CD4-positive, alpha-beta T cell (primary cell): ENCODE results near the gene ANO10. TPM values are rescaled to one million over a fixed set of nuclear protein-coding genes. Genes with fewer than 3 reads are reported as not detected.

Experiments
- ATAC-seq: fragments of 200-7000 bp; cut with Tn5 transposase; one replicate; pipeline ENCODE4 v1.10.0; 2022; ENCODE audit warnings: mild to moderate bottlenecking; ENCODE audit not compliant: poor library complexity
- CTCF ChIA-PET: fragments of 350-600 bp; sonication (Branson Sonifier 250); formaldehyde crosslinking; loops from one replicate; lab custom pipeline; 2021; ENCODE audit warnings: antibody characterized with exemption, inconsistent platforms; lab: Charles Lee
- POLR2A ChIA-PET: fragments of 350-600 bp; sonication (Branson Sonifier 250); formaldehyde crosslinking; loops from one replicate; lab custom pipeline; 2021; ENCODE audit warnings: antibody characterized with exemption, inconsistent platforms; lab: Charles Lee
- DNase-seq, 14 experiments: peaks; one replicate each; pipeline ENCODE4 v3.0.0-alpha.2; 2013 to 2020; ENCODE audit warnings: mixed read lengths in 2 of 14
- H3K27ac ChIP-seq, 2 donors: one replicate each; pipeline versions ENCODE4 v1.5.1 to v1.7.0; 2013; ENCODE audit warnings: low read length in 2 of 2, low read depth in 1 of 2, mild to moderate bottlenecking in 1 of 2
- H3K27me3 ChIP-seq, 2 experiments: 1 replicate in 1 of 2; 2 replicates in 1 of 2; pipeline versions ENCODE4 v1.6.1 to v1.7.0; 2013; ENCODE audit warnings: low read length in 2 of 2, control low read depth in 1 of 2, mild to moderate bottlenecking in 1 of 2, moderate library complexity in 1 of 2; ENCODE audit not compliant: insufficient read depth in 2 of 2, control insufficient read depth in 1 of 2
- H3K36me3 ChIP-seq: one replicate; pipeline ENCODE4 v1.6.1; 2013; ENCODE audit warnings: low read length, control low read depth; ENCODE audit not compliant: insufficient read depth
- H3K4me1 ChIP-seq: one replicate; pipeline ENCODE4 v1.6.1; 2013; ENCODE audit warnings: low read length, control low read depth; ENCODE audit not compliant: insufficient read depth
- H3K4me3 ChIP-seq: one replicate; pipeline ENCODE4 v1.5.1; 2013; ENCODE audit warnings: mild to moderate bottlenecking, low read length, moderate library complexity
- H3K9me3 ChIP-seq, 2 experiments: 1 replicate in 1 of 2; 2 replicates in 1 of 2; pipeline versions ENCODE4 v1.6.1 to v1.7.0; 2013; ENCODE audit warnings: low read length in 2 of 2, mild to moderate bottlenecking in 2 of 2, control low read depth in 1 of 2, moderate library complexity in 1 of 2; ENCODE audit not compliant: control insufficient read depth in 1 of 2, insufficient read depth in 1 of 2
- H3K27ac Mint-ChIP-seq: one replicate; pipeline ENCODE4 v1.8.0; 2020; ENCODE audit warnings: mixed read lengths
- H3K27me3 Mint-ChIP-seq: one replicate; pipeline ENCODE4 v1.8.0; 2021; ENCODE audit warnings: mixed read lengths
- H3K36me3 Mint-ChIP-seq: one replicate; pipeline ENCODE4 v1.8.0; 2021; ENCODE audit warnings: low read depth, mixed read lengths
- H3K4me1 Mint-ChIP-seq: one replicate; pipeline ENCODE4 v1.8.0; 2021; ENCODE audit warnings: low read depth, mixed read lengths
- H3K4me3 Mint-ChIP-seq: one replicate; pipeline ENCODE4 v1.8.0; 2020; ENCODE audit warnings: mild to moderate bottlenecking, mixed read lengths
- H3K9me3 Mint-ChIP-seq: one replicate; pipeline ENCODE4 v1.8.0; 2020; ENCODE audit warnings: mixed read lengths
- CTCF ChIP-seq: fragments of 200-600 bp; IDR thresholded peaks from one replicate; pipeline ENCODE4 v1.8.0; 2022; ENCODE audit warnings: antibody characterized with exemption, mild to moderate bottlenecking
- intact Hi-C, 2 experiments: fragments of 100-400 bp; cut with DNase I in 1 of 2; cut with micrococcal nuclease in 1 of 2; formaldehyde crosslinking; loops; one replicate each; pipeline versions ENCODE4 v1.15.1 to v1.9.0; 2023 to 2025; cut with DNase I, micrococcal nuclease
- total RNA-seq, 174 experiments: library from RNA in 2 of 174; stranded (reverse) in 2 of 174; gene quantifications; one replicate each; pipeline ENCODE4 v1.2.3 and lab custom pipeline; 2021 to 2026

ANO10 gene
- total RNA-seq, 2 experiments from 2014 or later: 6.9 to 8.0 TPM

DNA sequence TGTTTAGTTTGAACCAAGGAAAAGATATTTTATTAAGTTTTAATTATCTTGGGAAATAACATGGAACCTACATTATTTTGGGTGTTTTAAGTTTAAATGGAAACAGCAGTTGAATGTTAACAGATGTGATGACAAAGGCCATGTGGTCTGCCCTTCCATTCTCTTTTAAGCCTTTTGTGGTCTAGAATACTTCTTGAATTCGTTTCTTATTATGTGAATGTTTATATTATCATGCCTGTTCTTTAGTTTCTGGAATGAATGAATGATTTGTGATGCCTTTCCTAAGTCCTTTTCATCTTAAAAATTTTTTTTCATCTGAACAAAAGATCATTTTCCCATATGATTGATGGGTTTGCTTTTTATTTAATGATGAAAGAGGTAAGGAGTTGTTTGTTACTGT is 290.8 kb downstream of the ANO10 start:
- no peak for ATAC-seq
- Histone ChIP-seq H3K9me3 (peaks cover 9 to 10% of the 10 kb centered on the region in 2 experiments), H3K4me3 (no peak overlapping the region), H3K36me3 (peaks cover 37% of the 10 kb centered on the region), H3K4me1 (peaks cover 23% of the 10 kb centered on the region), H3K27me3 (no peaks in the 10 kb centered on the region), H3K27ac (no peak overlapping the region)
- intact Hi-C loops: no loop called here
- Mint-ChIP-seq H3K4me3 (peak overlapping the region; percentile 15), H3K27me3 (no peaks in the 10 kb centered on the region), H3K36me3 (peaks cover 78% of the 10 kb centered on the region), H3K9me3 (peaks cover 8% of the 10 kb centered on the region), H3K4me1 (peaks cover 66% of the 10 kb centered on the region), H3K27ac (peak overlapping the region; percentile 74)
- CTCF ChIA-PET: no interaction called here
- no peak for DNase-seq
- no peak for TF ChIP-seq CTCF
- POLR2A ChIA-PET: interaction anchor here (1.1 kb wide), 1 partner anchor 34 kb away, joined by 5 read pairs; no protein-coding TSS in a partner anchor

DNA sequence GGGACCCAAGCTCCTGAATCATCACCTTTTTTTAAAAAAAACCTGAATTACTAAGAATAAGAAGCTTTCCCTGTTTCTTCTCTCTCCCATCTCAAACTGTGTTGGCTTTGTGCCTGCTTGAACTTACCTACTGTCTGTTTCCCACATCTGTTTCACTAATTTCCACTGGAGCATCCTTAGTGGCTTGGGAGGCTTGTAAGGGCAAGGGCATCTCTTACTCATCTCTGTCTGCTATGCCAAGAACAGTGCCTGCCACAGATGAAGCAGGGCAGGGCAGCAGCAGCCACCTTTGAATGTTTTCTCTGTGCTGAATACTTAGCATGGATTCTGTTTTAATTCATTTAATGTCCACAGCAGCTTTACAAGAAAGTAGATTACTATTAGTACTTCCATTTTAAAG is 293.2 kb downstream of the ANO10 start:
- no peak for ATAC-seq
- no peak for DNase-seq
- H3K27me3 Mint-ChIP-seq: no peaks in the 10 kb centered on the region
- ChIA-PET POLR2A (interaction anchor here (0.7 to 4.6 kb wide), 6 partner anchors 10 to 152 kb away, joined by 3 to 27 read pairs (median 3); no protein-coding TSS in a partner anchor), CTCF (no interaction called here)
- Histone ChIP-seq H3K4me3 (no peak overlapping the region), H3K27ac (no peak overlapping the region), H3K36me3 (peaks cover 16% of the 10 kb centered on the region), H3K4me1 (peaks cover 38% of the 10 kb centered on the region), H3K27me3 (no peaks in the 10 kb centered on the region), H3K9me3 (no peaks in the 10 kb centered on the region)
- intact Hi-C loops: loop anchor here (5.0 kb wide), 2 partner anchors 36 to 41 kb away; partner anchors contain the start of gene SNRK (in 1 of the 2)
- H3K36me3 Mint-ChIP-seq: peaks cover 62% of the 10 kb centered on the region
- H3K4me1 Mint-ChIP-seq: peaks cover 89% of the 10 kb centered on the region
- TF ChIP-seq CTCF: no peak
- peak overlapping the region; percentile 66 for H3K27ac Mint-ChIP-seq
- H3K4me3 Mint-ChIP-seq: no peak overlapping the region
- H3K9me3 Mint-ChIP-seq: no peaks in the 10 kb centered on the region

GRCh38 chr3:43327582-43327979 is 294.2 kb downstream of the ANO10 start:
- H3K4me3 ChIP-seq: no peak overlapping the region
- Mint-ChIP-seq H3K4me1 (peaks cover 94% of the 10 kb centered on the region), H3K4me3 (peak overlapping the region; percentile 52), H3K9me3 (no peaks in the 10 kb centered on the region), H3K27ac (peak overlapping the region; percentile 49), H3K27me3 (no peaks in the 10 kb centered on the region), H3K36me3 (peaks cover 61% of the 10 kb centered on the region)
- ATAC-seq: peak; percentile 38
- CTCF ChIA-PET: interaction anchor here (1.1 to 1.2 kb wide), 2 partner anchors 11 to 29 kb away, joined by 3 to 4 read pairs; no protein-coding TSS in a partner anchor
- POLR2A ChIA-PET: interaction anchor here (0.6 to 4.6 kb wide), 6 partner anchors 11 to 105 kb away, joined by 3 to 27 read pairs (median 3); no protein-coding TSS in a partner anchor
- H3K4me1 ChIP-seq: peaks cover 38% of the 10 kb centered on the region
- no peaks in the 10 kb centered on the region for H3K9me3 ChIP-seq
- DNase-seq: no peak
- no peak for TF ChIP-seq CTCF
- H3K27ac ChIP-seq: no peak overlapping the region
- intact Hi-C loops: loop anchor here (5.0 kb wide), 2 partner anchors 35 to 40 kb away; partner anchors contain the start of gene SNRK (in 1 of the 2)
- H3K27me3 ChIP-seq: no peaks in the 10 kb centered on the region
- H3K36me3 ChIP-seq: peaks cover 7% of the 10 kb centered on the region
